Cortex of kidney (tissue), 1 donor: ENCODE results near the gene SLX9.
"Not testable (repeated sequence)": the region's sequence is repeated elsewhere in the genome, so short reads cannot be mapped to it uniquely, and the experiment has no call there.

ENCODE experiments used
- DNase-seq: peaks from one replicate; lab custom pipeline; 2025; lab: John Stamatoyannopoulos, UW

Gene SLX9

DNA sequence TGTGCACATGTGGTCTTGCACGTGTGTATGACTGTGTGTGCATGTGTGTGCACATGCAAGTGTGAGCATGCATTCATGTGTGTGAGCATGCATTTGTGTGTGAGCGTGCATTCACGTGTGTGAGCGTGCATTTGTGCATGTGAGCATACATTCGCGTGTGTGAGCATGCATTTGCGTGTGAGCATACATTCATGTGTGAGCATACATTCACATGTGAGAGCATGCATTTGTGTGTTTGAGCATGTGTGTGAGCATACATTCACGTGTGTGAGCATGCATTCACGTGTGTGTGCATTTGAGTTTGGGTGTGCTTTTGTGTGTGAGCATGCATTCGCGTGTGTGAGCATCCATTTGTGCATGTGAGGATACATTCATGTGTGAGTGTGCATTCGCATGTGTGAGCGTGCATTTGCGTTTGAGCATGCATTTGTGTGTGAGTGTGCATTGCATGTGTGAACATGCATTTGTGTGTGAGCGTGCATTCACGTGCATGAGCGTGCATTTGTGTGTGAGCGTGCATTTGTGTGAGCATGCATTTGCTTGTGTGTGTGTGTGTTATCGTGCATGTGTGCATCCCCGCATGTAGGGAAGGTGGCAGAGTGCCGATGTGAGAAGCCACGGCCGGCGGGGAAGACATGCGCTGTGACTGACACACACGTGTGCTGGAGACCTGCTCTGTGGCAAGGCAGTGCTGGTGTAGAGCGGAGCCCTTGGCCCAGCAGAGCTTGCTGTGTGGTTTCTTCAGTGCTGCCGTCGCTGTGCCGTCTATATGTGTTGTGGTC lies 37.4 kb upstream of the SLX9 start:
- DNase-seq, result no peak

DNA sequence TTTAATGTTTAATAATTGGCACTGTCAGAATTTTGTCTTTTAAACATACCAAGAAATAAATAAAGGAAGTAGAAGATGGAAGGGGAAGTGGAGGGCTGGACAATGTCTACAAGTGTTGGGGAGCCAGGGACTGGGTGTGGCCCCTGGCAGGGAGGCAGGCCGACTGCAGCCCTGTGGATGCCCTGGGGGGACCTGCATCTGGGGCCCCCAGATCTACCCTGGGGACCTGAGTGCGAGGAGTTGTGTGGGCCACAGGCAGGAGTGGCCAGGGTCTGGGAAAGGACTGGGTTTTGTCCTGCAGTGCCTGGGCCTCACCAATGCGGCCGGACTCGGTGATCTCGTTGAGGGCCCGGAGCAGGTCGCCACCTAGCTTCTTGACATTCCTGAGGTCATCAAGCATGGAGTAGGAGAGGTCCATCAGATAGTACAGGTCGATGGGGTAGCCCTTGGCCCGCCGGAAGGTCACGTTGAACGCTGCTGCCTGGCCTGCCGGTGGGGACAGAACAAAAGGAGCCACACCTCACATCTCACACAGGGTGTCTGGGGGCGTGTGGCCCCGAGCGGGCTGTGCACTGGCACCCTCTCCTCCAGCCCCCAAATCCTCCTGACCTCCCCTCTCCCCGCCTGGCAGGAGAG lies 36.7 kb upstream of the SLX9 start:
- DNase-seq, result no peak

DNA sequence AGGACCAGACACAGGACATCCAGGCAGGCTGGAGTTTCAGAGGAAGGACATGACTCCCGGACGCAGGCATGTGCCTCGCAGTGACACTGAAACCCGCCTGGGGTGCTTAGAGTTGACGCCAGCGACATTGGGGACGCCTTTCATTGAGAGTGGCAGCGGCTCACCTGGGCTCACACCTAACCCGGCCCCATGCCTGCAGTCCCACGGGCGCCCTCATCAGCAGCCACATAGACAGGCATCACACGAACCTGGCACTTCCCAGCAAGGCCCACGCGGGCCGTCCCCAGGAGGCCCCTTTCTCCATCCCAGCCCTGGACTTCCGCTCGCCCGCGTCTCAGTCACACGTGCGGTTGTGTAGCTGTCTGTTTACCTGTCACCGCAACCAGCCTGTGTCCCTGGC lies 36.1 kb upstream of the SLX9 start:
- DNase-seq, result no peak

DNA sequence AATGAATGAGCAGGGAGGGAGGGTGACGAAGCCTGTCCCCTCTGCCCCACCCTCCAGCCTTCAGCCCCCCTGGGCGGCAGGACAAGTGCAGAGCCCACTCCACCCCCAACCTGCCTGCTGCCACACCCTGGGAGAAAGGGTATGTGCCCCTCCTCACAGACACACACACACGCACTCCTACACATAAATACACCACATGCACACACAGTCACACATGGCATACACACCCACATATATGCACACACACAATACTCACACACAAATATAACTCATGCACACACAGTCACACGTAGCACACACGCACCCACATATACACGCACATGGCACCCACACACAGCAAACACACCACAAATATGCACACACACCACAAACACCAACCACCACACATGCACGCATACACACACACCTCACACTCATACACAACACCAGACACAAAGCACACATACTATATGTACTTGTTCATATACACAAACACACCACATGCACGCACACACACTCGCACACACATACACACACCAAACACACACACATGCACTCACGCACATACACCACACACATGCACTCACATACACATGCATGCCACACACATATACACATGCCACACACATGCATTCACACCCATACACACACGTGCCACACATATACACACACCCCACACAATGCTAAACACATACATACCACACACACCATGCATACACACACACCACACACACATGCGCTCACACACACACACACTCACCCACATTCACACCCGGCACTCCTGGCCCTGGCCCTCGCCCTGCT lies 35.5 kb upstream of the SLX9 start:
- DNase-seq, result no peak

DNA sequence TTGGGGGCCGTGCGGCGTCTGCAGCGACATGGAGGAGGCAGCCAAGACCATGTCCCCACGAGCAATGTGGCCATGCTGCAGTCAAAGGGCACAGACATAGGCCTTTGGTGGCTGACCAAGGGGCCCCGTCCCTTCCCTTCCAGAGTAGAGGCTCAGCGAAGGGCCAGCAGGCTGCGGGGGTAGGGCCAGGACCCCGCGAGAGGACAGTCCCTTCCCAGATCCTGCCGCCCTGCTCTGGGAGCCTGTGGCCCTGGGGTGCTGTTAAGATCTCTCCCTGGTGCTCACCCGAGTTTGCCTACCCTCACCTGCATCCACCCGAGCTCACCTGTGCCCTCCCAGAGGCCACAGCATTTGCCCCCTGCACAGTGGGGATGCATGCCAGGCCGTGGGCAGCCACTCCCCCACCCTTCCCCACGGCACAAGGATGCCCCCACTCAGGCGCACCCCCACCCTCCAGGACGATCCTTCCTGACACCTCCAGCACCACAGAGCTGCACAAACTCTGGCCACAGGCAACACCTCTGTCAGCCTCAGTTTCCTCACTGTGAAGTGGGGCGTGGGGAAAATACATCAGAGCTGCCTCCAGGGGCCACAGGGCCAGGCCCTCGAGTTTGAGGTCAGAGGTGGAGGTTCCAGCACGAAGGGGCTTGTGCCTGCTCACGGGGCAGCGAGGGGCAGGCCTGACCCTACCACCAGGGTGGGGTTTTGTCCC lies 34.7 kb upstream of the SLX9 start:
- no peak for DNase-seq

DNA sequence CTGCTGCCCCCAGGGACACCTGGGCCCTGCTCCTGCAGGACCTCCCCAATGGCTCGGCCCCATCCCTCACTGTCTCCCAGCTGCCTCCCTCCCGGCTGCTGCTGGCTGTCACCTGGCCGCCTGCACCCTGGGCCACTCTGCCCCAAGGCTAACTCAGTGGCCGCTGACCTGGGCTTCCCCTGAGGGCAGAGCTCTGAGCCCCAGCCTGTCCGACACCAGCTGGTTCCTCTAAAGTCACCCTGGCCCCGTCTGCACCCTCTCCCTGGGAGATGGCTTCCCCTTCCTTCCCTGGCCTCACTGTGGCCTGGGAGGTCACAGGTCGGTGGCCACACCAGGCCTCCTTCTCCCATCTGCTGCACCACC lies 34.1 kb upstream of the SLX9 start:
- no peak for DNase-seq

DNA sequence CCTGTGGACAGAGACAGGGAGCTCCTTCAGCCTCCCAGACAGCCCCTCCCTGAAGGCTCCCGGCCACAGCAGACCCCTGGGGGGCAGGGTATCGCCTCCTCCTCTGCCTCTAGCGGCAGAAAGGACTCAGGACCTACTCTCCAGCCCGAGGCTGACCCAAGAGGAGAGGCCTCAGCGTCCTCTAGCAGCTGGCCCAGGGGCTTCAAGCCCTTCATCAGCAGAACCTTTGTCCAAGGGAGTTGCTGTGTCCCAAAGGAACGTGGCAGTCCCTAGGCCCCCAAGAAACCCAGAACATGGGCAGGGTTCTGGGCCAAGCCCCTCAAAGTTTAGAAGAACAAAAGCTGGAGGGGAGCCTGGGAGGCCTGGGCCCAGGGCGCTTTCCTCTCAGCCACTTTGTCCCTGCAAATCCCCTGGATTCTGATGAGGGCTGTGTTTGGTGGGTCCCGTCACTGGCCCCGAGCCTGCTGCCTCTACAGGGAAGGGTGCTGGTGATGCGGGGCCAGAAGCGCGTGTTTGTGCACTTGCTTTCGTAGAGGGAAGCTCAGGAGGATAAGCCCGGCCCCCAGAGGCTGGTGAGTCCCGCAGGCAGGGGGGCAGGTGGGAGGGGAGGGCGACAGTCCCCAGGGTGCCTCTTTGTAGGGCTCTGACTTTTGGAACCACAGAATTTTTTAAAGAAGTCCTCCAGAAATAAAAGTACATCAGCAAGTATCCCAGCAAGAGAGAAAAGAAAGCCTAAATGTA lies 32.4 kb upstream of the SLX9 start:
- DNase-seq, result no peak

DNA sequence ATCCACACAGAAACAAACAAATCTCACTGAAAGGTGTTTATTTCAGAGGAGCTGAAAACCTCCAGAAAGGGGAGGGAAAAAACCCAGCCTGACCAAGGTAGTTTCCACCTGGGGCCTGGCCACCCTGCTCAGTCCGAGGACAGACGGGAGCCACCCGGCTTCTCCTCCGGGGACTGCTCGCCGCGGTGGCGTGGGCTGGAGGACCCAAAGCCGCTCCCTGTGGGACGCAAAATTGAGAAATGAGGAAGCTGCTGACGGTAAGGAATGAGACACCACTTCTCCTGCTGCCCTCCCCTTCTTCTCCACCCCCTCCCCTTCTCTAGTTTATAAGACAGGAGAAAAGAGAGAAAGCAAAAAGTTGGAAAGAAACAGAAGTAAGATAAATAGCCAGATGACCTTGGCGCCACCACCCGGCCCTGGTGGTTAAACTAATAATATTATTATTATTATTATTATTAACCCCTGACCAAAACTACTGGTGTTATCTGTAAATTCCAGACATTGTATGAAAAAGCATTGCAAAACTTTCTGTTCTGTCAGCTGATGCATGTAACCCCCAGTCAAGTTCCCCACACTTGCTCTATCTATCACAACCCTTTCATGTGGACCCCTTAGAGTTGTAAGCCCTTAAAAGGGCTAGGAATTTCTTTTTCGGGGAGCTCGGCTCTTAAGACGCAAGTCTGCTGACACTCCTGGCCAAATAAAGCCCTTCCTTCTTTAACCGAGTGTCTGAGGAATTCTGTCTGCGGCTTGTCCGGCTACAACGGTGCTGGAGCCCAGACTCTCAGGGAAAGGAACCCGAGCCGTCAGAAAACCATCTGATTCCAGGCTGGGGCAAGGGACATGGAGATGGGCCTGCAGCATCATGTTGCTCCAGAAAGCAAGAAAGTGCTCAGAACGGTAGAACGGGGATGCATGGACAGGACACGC lies 31.6 kb upstream of the SLX9 start:
- DNase-seq, result no peak

DNA sequence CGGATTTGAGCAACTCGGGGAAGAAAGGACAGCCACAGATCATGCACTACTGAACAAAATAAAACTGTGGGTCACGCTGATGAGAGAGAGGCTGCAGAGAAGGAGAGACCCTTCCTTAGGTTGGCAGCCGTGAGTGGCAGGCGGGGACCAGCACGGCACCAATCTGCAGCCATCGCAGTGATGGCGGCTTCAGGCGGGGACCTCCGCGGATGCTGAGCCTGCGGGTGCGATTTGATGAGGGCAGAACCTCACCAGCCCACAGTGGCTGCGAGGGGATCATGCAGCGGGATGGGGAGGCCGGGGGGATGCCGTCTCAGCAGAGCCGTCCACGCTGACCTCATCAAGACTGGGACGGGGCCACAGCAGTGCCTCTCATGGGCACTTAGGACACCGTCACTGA lies 30.9 kb upstream of the SLX9 start:
- no peak for DNase-seq

DNA sequence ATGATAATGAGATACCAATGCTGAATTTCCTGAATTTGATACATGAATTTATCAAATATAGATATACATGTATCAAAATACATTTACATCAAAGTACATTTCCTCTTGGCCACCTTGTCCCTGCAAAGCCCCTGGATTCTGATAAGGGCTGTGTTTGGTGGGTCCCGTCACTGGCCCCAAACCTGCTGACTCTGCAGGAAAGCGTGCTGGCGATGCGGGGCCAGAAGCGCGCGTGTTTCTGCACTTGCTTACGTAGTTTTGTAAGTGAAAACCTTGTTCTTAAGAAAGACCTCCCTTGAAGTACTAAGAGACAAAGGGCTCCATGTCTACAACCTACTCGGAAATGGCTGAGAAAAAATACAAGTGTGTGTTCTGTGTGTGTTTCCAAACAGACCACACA lies 30.1 kb upstream of the SLX9 start:
- no peak for DNase-seq

DNA sequence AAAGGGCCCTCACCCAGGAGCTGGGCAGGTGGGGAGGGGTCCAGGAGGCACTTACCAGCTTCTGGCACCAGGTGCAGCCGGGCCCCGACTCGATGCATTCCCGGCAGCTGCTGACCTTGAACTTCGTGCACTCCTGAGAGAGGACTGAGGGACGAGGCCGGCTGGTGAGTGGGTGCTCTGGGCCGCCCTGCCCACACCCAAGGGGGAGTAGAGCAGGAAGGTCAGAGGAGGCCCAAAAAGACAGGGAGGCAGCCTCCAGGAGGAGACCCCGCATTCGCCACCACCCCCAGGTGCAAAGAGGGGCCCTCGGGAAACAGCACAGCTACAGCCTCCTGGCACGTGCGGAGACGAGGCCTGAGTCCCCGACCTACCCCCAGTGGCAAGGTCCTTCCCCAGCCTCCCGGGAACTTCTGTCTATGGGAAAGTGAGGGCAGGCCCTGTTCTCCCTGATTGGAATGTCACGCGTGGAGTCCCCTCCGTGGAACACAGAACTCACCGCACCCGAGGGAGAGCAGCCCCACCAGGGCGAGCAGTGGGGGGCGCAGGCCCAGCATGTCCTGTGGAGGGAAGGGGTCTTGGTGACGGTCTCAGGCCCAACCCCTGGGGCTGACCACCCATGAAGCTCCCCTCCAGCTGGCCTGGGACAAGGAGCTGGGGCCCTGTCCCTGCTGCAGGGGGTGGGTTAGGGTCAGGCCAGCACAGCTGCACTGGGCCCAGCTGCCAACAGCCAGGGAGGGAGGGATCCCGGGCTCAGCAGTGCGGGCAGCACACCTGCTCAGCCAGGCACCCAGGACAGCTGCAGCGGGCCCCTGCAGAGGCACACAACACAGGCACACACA lies 29.4 kb upstream of the SLX9 start:
- DNase-seq, result no peak

DNA sequence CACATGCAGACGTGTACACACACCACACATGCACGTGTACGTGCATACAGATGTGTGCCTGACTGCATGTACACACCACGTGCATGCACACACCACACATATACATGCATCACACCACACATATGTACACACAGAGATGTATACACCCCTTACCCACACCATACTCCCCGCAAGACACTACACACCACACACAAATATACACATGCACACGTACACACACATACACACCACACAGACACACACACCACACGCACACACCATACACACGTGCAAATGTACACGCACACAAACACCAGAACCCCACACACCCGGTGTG lies 28.8 kb upstream of the SLX9 start:
- DNase-seq, result no peak

DNA sequence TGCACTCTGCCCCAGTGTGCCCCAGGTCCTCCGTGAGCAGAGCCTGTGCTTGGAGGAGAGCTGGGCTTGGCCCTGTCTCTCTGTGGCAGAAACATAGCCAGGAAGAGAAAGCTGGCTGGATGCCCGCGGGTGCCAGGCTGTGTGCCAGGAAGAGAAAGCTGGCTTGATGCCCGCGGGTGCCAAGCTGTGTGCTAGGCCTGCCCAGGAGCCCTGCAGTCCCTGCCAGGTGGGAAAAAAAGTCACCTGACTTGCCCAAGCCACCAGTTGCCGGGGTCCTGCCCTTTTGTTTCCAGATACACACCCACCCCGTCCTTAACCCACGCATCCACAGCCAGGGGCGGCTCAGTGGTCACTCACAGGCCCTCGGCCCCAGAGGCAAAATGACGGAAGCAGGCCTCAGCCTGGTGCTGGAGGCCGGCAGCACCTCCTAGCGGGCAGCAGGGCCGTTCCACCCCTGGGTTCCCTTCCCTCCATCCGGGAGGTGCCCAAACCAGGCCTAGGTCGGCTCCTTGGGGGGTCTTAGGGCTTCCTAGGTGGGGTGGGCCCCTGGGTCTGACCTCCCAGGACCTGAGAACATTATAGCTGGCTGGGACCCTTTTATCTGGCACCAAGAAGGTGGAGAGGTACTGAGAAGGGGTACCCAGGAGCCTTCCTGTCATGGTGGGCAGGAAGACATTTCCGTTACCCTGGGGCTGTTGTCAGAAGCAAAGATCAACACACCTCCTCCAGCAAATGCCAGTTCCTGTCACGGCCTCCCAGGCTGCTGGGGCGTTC lies 28.3 kb upstream of the SLX9 start:
- DNase-seq, result no peak

DNA sequence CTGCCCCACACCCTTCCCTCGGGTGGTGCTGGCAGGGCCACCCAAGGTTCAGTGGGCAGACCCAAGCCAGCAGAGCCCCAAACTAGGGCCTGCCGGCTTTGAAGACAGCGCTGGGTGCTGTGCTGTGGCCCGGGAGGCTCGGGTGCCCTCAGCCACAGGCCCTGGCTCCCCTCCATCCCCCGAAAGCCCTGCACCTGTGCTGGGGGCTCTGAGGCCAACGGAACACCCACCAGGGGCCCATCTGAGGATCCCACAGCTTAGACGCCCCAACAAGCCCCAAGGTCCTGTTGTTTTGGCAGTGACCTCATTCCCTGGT lies 27.7 kb upstream of the SLX9 start:
- no peak for DNase-seq

DNA sequence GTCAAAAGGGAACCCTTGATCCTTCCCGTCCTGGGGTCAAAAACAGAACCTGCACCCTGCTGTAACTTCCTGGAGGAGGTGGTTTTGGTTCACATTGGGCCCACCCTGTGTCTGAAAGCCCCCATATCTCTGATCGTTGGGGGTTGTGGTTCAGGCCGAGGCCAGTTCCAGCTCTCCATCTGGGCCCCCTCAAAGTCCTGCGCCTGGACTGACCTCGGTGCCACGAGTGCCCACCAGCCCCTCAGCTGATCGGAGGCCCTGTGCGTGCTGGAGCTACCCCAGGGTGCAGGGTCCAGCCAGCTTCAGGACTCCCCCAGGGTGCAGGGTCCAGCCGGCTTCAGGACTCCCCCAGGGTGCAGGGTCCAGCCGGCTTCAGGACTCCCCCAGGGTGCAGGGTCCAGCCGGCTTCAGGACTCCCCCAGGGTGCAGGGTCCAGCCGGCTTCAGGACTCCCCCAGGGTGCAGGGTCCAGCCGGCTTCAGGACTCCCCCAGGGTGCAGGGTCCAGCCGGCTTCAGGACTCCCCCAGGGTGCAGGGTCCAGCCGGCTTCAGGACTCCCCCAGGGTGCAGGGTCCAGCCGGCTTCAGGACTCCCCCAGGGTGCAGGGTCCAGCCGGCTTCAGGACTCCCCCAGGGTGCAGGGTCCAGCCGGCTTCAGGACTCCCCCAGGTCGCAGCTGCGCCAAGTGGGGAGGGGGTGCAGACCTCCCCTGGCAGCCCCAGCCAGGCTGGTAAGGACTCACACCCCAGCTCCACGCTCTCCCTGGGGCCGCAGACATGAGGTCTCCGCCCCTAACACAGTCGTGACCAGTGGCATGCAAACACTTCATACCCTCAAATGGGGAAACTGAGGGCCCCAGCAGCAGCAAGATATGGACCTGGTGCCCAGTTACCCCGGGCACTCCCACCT lies 27.1 kb upstream of the SLX9 start:
- DNase-seq, result not testable (repeated sequence)

DNA sequence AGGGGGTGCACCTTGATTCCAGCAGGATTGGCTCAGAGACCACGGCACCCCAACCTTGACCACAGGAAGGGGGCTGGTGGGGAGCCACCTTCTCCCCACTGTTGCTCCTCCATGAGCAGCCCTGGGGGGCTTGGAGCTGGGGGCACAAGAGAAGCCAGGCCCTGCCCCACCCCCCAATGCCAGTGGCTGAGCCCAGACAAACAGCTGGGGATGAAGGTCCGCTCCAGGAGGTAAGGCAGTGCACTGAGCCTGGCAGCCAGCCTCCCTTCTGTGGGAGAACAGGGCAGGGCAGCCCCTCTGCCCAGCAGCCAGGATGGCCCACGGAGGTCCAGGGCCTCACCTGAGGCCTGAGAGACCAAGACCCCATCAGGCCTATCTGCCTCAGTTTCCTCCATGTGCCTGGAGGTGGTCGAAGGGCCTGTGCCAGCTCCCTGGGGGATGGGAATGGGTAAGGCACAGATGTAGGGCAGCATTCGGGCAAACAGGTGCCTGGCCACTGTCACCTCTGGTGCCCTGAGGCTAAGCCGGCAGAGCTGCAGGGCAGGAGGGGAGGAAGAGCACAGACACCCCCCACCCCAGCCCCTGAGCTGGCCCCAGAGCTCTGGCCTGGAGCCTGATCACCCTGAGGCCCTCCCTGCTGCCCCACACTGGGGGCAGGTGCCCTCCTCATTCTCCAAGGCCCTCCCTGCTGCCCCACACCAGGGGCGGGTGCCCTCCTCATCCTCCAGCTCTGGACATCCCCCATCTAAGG lies 26.2 kb upstream of the SLX9 start:
- DNase-seq, result no peak

DNA sequence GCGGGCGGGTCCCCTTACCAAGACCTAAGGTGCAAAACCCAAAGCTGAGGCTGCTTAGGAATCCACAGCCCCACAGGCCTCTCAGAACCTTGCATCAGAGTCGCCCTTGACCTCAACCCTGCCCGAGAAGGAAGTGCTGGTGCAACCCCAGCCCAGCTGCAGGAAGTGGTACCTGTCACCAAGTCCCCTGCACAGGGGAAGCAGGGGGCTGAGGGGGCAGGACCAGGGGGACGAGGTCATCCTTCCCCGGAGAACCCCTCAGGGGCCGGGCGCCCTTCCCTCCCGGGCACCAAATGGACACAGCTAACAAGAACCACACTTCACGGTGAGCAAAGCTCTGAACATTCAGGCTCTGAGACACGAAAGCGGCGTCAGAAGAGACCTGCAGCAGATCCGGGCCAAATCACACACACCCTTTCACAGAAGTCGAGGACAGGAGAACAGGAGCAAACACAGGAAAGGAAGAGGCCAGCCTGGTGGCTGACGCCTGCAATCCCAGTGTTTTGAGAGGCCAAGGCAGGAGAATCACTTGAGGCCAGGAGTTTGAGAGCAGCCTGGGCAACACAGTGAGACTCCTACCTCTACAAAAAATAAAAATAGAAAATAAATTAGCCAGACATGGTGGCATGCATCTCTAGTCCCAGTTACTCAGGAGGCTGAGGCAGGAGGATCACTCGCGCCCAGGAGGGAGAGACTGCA lies 25.5 kb upstream of the SLX9 start:
- no peak for DNase-seq
